Measurements from ENCODE around the gene AMIGO3.
"Not testable (repeated sequence)": the region's sequence is repeated elsewhere in the genome, so short reads cannot be mapped to it uniquely, and the experiment has no call there.

Gene AMIGO3

DNA sequence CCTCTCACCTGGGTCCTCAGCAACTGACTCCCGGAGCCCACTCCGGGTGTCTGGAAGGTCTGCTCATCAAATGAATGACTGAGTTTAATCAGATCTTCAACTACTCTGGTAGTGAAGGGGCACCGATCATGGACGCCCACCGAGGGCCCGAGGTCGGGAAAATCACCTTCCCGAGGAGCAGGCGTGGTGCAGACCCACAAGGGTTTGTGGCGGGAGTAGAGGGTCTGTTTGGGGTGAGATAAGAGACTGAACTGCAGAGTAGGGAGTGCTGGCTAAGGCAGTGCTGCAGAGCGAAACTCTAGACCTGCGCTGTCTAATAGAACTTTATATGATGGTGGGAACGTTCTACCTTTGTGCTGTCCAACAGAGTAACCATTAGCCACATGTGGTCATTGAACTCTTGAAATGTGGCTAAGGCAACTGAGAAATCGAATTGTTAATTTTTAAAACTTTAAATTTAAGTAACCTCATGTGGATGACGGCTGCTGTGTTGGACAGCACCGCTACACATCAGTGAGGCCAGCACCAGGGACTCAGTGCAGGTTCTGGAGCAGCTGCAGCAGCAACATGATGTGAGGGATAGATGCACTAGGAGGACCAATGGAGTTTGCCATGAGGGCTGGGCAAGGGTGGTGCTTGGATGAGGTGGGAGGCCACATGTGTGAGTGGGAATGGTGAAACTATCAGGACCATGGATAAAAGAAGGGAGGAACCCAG lies 29.4 kb downstream of the AMIGO3 start:
- H3K4me3 ChIP-seq (ENCODE audit: low read depth, low read length) = peak overlapping the region; percentile 93

DNA sequence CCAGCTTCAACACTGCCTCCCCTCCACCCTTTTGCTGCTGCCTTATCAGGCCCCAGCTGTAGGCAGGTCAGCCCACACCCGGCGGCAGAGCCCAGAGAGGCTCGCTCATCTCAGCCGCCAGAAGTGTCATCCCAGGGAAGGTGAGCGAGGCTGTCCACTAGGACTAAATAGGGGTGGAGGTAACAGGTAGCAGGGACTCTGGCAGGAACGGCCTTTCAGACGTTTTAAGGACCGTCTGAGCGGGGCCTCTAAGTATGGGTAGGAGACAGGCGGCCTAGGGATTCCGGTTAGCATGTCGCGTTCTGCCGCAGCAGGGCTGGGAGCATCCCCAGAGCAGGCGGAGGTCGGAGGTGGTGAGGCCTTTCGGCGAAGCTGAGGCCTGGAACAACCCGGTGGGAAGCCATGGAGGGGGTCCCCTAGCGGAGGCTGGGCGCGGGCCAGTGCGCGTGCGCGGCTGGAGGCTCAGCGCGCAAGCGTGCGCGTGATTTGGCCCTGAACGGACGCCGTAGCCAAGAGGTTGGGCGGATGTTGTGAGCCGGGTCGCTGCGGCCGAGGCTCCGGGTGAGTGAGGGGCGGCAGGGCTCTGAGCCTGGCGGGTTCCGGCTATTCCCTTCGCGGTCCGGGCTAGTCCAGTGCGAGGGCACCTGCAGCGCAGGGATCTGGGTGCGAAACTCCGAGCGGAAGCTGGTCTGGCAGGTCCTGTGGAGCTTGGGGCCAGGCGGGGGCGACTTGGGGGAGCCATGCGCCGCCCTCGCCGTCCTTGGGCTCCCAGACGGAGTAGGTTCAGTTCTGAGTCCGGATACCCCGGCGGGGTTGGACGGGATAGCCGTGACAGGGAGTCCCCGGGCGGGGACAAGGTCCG lies 30.2 kb downstream of the AMIGO3 start, which contains the start of the genes MST1 and RNF123:
Gene MST1, minus strand, starts transcription at position 429 of the 862 bp plus-strand sequence. CDS start 783 bp downstream, outside the sequence.
Gene RNF123, plus strand, starts transcription at position 512 of the 862 bp plus-strand sequence. CDS start 1,609 bp downstream, outside the sequence.
- TF ChIP-seq, protein P1, sequence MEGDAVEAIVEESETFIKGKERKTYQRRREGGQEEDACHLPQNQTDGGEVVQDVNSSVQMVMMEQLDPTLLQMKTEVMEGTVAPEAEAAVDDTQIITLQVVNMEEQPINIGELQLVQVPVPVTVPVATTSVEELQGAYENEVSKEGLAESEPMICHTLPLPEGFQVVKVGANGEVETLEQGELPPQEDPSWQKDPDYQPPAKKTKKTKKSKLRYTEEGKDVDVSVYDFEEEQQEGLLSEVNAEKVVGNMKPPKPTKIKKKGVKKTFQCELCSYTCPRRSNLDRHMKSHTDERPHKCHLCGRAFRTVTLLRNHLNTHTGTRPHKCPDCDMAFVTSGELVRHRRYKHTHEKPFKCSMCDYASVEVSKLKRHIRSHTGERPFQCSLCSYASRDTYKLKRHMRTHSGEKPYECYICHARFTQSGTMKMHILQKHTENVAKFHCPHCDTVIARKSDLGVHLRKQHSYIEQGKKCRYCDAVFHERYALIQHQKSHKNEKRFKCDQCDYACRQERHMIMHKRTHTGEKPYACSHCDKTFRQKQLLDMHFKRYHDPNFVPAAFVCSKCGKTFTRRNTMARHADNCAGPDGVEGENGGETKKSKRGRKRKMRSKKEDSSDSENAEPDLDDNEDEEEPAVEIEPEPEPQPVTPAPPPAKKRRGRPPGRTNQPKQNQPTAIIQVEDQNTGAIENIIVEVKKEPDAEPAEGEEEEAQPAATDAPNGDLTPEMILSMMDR (IDR thresholded peaks at IDR 0.05; ENCODE audit: low read depth, low read length) = peak; percentile 27; the same call in 1 of the 2 replicates
- peak within 1 kb of the TSS; percentile 93 for H3K4me3 ChIP-seq (ENCODE audit: low read depth, low read length)

DNA sequence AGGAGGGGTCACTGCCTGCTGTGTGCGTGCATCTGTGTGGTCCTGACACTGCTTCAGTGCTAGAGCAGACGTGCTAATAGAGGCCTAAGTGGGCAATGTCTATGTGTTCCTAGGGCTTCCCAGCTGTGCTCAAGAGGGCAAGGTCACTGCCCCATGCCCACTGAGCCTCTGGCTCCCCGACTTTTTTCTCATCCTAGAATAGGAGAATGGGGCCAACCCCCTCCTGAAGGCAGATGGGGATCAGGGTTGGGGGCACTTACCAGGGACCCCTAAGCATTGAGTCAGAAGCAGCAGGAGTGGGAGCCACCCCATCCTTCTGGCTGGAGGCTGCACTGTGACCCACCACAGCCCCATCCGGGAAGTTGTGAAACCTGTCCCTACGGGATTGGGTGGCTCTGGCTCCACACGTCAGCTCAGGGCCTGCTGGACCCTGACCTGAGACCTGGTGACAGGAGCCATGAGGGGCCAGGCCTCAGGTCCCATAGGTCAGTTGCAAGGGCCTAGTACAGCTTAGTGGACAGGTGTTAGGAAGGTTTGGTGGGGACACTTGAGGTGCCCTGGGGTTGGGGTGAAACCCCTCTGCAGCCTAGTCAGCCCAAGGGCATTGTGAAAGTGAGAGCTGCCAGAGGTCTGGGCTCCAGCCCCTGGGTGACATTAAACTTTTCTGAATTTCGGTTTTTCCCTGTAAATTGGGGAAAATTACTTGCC lies 31.0 kb downstream of the AMIGO3 start:
- peak overlapping the region; percentile 93 for H3K4me3 ChIP-seq (ENCODE audit: low read depth, low read length)

DNA sequence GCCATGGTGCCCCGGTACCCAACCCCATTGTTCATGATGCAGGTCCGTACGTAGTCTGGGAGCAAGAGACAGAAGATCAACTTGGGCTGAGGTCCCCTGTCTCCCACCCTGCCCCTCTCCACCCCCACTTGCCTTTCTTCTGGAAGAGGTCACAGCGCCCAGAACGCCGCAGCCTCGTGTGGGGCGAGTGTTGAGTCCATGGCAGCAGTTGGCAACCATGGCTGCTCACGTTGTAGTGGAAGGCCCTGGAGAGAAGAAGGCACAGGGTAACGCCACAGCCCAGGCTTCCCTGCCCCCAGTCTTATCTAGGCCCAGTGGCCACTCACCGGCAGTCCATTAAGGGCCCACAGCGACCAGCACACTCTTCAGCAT lies 32.1 kb downstream of the AMIGO3 start:
- H3K4me3 ChIP-seq (ENCODE audit: low read depth, low read length) = not testable (repeated sequence)

DNA sequence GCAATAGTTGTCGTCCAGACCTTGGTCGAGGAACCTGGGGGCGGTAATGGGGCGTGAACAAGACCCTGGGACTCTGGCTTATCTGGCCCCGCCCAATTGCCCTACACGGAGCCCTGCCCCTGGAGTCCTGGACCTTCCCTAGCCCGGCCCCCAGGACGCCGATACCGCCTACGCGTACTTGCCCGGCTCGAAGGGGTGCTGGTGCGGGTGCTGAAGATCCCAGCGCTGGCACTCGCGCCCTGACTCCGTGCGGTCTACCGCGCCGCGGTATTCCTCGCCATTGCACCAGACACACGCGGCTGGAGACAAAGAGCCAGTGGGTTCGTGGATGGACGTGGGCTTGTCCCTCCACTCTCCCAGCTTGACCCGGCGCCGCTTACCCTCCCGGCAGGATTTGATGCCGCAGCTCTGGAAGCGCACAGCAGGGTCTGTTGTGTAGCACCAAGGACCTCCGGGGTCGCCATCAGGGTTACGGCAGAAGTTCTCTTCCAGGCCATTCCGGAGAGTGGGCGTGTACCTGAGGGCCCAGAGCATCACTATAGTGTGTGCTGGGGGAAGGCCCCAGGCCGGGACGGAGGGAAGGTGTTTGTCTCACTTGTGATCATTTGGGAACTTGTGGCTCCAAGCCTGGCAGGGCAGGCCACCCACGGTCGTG lies 32.6 kb downstream of the AMIGO3 start:
- peak overlapping the region; percentile 9; the same call in 1 of the 2 replicates for H3K4me3 ChIP-seq (ENCODE audit: low read depth, low read length)

DNA sequence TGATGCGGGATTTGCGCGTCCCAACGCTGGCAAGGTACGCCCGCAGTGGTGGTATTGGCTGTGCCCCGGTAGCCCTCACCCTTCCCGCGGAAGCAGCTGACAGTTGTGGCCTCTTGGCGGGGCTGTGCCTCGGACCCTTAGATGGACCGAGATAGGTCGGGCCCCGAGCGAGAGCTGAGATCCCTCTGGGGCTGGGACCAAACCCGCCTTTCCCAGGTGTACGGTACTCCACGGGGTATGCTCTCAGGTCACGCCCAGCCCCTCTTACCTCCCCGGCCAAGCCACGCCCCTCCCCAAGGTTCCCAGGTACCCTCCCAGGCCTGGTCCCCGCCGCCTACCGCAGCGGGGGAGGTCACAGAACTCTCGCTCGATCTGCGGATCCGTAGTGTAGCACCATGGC lies 33.1 kb downstream of the AMIGO3 start:
- peak overlapping the region; percentile 9; the same call in 1 of the 2 replicates for H3K4me3 ChIP-seq (ENCODE audit: low read depth, low read length)

DNA sequence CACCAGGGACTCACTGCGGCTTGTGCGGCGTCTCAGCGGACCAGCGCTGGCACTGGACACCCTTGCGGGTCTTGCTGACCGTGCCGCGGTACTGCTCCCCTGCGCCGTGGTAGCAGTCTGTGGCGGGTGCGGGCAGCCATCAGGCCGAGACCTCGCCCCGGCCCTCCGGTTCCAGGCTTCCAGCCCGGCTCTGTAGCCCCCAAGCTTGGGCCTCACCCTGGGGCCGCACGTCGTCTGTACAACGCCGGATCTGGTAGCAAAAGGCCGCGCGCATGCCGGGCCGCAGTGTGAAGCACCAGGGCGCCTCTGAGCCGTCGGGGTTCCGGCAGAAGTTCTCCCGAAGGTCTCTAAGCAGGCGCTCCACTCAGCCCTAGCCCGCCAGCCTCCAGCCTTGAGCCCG lies 33.6 kb downstream of the AMIGO3 start:
- not testable (repeated sequence) for H3K4me3 ChIP-seq (ENCODE audit: low read depth, low read length)

DNA sequence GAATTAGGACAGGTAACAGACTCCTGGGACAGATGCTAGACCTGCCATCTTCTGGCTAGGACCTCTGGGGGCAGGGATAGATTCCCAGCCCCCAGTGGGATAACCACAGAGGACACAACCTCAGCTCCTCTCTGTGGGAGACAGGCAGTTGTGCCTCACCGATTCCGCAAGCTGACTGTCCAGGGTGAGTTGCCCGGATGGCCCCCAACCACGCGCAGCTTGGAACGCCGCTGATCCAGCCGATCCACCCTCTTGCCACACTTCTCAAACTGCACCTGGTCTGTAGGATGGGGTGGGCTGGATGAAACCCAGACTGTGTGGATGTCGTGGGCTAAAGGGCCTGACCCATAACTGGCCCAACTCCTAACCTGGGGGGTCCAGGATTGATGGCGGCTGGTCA lies 34.4 kb downstream of the AMIGO3 start:
- H3K4me3 ChIP-seq (ENCODE audit: low read depth, low read length) = not testable (repeated sequence)

DNA sequence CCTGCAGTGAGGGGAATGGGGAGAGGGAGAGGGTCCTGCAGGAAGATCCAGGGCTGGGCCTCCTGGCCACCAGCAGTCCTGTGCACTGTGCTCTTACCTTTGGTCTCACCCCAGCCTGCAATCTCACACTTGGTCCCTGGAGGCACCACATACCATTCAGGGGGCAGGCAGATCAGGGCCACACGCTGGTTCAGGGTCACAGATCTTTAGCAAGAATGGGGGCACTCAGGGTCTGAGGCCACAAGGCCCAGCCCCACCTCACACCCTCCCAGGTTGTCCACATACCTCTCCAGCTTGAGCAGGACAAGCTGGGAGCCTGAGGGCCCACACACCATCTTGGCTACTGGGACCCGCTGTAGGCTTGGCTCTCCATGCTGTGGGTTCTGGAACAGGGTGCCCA lies 35.0 kb downstream of the AMIGO3 start:
- not testable (repeated sequence) for H3K4me3 ChIP-seq (ENCODE audit: low read depth, low read length)

DNA sequence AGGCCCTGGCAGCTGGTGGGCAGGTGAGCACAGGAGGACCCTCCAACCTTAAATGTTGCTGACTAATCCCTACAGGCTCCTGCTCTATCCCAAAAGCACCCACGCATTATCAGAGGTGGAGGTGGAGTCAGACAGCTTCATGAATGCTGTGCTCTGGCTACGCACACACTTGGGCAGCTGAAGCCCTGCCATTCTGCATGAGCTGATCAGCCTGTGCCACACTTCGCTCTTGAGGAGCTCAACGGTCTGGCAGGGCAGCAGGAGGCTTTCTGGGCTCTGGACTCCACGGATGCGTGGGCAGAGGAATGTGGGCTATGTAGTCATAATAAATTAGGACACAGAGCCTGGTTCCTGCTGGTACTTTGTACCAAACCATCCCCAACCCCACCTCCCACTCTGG lies 36.3 kb downstream of the AMIGO3 start:
- TF ChIP-seq, protein P1 (IDR thresholded peaks at IDR 0.05; ENCODE audit: low read depth, low read length) = no peak
- H3K4me3 ChIP-seq (ENCODE audit: low read depth, low read length) = no peak overlapping the region

DNA sequence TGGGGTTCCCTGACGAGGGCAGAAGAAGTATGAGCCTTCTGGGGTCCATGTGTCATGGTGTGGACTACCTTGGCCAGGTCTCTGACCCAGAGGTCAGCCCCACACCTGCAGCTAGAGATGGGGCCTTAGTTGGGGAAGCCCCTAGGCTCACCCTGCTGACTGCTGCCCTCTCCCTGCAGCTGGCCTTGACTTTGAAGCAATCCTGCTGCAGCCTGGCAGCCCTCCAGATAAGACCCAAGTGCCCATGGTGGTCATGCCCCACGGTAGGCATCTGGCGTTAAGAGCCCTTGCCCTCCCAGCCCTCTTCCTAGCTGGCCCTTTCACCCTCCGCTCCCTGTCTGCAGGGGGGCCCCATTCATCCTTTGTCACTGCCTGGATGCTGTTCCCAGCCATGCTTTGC lies 37.9 kb downstream of the AMIGO3 start:
- H3K4me3 ChIP-seq (ENCODE audit: low read depth, low read length) = no peak overlapping the region
- TF ChIP-seq, protein P1 (IDR thresholded peaks at IDR 0.05; ENCODE audit: low read depth, low read length) = no peak

All from WI38 (cell line).